HUES64 (cell line): ENCODE results near the gene PIGC.

Experiments
- H3K27ac ChIP-seq: 2 replicates; pipeline ENCODE4 v1.7.0; 2013; ENCODE audit warnings: low read depth, low read length, inconsistent platforms
- H3K27me3 ChIP-seq: 2 replicates; pipeline ENCODE4 v1.6.1; 2013; ENCODE audit warnings: mild to moderate bottlenecking, low read length; ENCODE audit not compliant: insufficient read depth
- H3K36me3 ChIP-seq: 2 replicates; pipeline ENCODE4 v1.6.1; 2013; ENCODE audit warnings: mild to moderate bottlenecking, low read length; ENCODE audit not compliant: insufficient read depth
- H3K4me1 ChIP-seq: 2 replicates; pipeline ENCODE4 v1.6.1; 2013; ENCODE audit warnings: mild to moderate bottlenecking, low read length, moderate library complexity; ENCODE audit not compliant: insufficient read depth
- H3K4me3 ChIP-seq: 2 replicates; pipeline ENCODE4 v1.5.1; 2013; ENCODE audit warnings: mild to moderate bottlenecking, low read length, moderate library complexity
- H3K9ac ChIP-seq: 2 replicates; pipeline ENCODE4 v1.6.1; 2013; ENCODE audit warnings: mild to moderate bottlenecking, low read depth, low read length
- H3K9me3 ChIP-seq: 2 replicates; pipeline ENCODE4 v1.6.1; 2013; ENCODE audit warnings: low read depth, low read length; ENCODE audit not compliant: insufficient read depth
- WGBS: fragments of 150-250, 120-280 bp; methylation state at CpG from one replicate; pipeline ENCODE4 v1.1.7; 2013; ENCODE audit warnings: missing lambda C conversion rate; 5-methylcytosine and 5-hydroxymethylcytosine counted together

PIGC gene

DNA sequence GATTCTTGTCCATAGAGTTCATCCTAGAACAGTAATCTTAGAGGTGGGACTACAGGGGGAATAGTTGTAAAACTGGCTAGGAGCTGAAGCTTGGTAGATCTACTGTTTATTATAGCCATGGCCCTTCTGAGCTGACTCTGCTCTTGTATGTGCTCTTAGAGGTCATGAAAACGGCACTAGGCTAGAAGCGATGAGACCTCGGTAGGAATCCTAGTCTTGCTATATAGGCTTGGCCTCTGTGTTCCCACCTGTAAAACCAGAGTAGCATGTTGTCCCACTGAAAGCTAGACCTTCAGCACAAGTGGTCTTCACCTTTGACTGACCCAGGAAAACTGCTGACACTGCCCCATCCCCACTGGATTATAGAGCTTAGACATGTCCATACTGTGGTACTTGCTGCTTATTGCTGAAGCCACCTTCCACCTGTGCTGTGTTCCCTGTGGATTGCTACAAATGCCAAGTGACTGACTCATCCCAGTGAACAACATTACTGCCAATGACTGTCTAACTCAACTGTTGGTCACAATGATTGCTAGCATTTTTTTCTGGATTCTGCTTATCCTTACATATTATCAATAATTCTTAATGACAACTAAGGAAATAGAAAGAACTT, 23.0 kb upstream of the PIGC start:
- H3K4me1 ChIP-seq, result peaks cover 2% of the 10 kb centered on the region; the same call in 1 of the 2 replicates
- H3K4me3 ChIP-seq, result no peak overlapping the region
- WGBS, result 97% methylated on average over 3 of the region's 3 CpGs
- no peaks in the 10 kb centered on the region for H3K27me3 ChIP-seq
- H3K36me3 ChIP-seq, result no peaks in the 10 kb centered on the region
- no peak overlapping the region for H3K9ac ChIP-seq
- no peak overlapping the region for H3K27ac ChIP-seq
- H3K9me3 ChIP-seq, result no peaks in the 10 kb centered on the region

DNA sequence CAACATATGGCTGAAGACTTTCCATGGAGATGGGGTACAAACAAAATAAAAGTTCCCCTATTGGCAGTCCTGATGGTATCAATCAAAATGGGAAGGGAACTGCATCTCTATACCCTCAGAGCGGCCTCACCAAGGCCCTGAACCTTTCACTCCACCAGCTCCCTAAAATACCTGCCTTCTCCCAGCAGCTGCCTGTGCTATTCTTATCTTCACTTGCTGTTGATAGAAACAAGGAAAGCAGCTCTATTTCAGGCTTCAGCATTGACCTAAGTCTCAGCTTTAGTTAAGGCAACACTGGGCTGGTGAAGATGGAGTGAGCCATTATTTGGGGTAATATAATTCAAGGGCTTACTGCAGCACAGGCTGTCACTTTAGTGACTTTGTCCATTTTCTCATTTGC, 21.7 kb upstream of the PIGC start:
- peaks cover 15% of the 10 kb centered on the region for H3K4me1 ChIP-seq
- WGBS, result 91% methylated on average over 1 of the region's 1 CpG
- no peak overlapping the region for H3K9ac ChIP-seq
- no peak overlapping the region for H3K27ac ChIP-seq
- no peaks in the 10 kb centered on the region for H3K27me3 ChIP-seq
- H3K36me3 ChIP-seq, result no peaks in the 10 kb centered on the region
- H3K9me3 ChIP-seq, result no peaks in the 10 kb centered on the region
- no peak overlapping the region for H3K4me3 ChIP-seq

DNA sequence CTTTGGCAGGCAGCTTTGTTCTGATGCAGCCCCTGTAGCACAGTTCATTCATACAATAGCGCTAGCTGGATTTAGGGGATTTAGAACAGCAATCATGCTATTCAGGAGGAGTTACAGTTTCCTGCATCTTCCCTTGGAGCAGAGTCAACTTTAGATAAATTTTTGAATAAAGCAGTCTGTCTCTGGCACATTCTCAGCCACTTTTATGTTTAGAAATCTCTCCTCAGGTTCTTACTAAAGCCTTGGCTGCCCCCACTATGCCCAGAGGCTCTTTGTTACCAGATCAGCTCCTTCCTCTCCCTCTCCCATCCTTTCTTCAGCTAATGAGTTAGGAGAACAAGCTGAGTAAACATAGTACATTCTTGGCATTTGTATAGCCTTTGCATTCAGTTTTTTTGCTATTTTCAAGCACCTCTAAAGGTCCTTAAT, 17.0 kb upstream of the PIGC start:
- Histone ChIP-seq H3K9ac (no peak overlapping the region), H3K4me1 (peaks cover 19% of the 10 kb centered on the region), H3K27me3 (no peaks in the 10 kb centered on the region), H3K4me3 (no peak overlapping the region), H3K36me3 (no peaks in the 10 kb centered on the region), H3K27ac (no peak overlapping the region), H3K9me3 (no peaks in the 10 kb centered on the region)
- WGBS, result 100% methylated on average over 1 of the region's 1 CpG

DNA sequence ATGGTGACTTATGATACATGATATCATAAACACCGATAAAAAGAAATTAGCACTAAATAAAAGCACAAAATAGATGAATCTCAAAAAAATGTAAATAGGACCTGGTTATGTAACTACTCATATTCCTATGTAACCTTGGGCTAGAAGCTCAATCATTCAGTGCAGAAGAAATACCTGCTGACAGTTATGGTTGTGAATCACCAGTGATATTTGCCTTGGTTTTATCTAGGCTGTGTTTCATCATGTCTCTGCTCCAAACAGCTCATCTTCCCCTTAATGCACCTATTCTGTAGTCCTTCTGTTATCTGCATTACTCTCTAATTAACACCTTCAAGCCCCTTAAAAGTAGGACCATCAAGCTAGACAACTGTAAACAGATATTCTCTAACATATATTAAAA, 16.3 kb upstream of the PIGC start:
- H3K27me3 ChIP-seq, result no peaks in the 10 kb centered on the region
- H3K9ac ChIP-seq, result no peak overlapping the region
- H3K4me3 ChIP-seq, result no peak overlapping the region
- H3K9me3 ChIP-seq, result no peaks in the 10 kb centered on the region
- no CpG with 5 or more reads among the region's 1 CpG for WGBS
- H3K36me3 ChIP-seq, result no peaks in the 10 kb centered on the region
- no peak overlapping the region for H3K27ac ChIP-seq
- peaks cover 19% of the 10 kb centered on the region for H3K4me1 ChIP-seq

DNA sequence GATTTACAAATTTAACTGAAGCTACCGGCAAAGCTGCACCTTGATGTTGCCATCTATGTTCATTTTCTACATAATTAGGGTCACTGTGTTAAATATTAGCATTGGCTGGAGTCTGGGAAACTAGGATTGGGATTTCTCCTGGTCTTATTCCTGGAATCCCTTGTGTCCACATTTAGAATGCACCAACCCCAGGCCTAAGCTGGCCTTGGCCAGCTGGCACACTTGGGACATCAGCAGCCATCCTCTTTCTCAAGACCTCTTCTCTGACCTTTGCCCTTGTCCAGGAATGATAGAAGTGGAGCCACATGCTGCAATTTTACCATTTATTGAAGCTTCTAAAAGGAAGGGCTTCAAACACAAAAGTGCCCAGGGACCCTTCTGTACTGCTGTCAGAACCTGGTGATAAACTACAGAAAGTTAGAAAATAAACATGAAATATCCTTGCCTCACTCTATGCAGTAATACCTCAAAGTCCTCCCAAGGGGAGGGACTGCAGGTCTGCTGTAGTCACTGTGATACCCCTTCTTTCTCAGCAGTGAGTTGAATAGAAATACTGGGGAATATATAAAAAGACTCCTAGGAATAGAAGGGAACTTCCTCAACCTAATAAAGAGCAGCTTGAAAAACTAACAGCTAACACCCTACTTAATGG, 13.7 kb upstream of the PIGC start:
- no peaks in the 10 kb centered on the region for H3K27me3 ChIP-seq
- H3K9me3 ChIP-seq, result no peaks in the 10 kb centered on the region
- peaks cover 19% of the 10 kb centered on the region for H3K4me1 ChIP-seq
- H3K9ac ChIP-seq, result no peak overlapping the region
- no peaks in the 10 kb centered on the region for H3K36me3 ChIP-seq
- WGBS, result 100% methylated on average over 1 of the region's 1 CpG
- H3K4me3 ChIP-seq, result no peak overlapping the region
- H3K27ac ChIP-seq, result no peak overlapping the region

DNA sequence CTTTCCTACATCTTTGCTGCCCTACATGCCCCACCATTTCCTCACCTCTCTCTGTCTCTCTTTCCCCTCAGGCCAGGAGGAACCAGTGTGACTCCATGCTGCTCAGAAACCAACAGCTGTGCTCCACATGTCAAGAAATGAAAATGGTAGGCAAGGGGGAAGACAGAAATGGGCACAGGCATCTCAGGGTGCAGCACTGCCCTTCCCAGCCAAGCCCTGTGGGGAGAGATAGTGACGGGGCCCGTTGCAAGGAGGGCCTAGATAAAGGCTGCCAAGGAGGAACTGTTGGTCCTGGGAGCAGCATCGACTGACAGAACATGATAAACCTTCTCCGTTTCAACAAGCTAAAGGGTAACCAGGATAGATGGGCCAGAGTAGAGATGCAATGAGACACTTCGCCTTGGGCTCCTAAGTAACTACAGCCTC, 12.5 kb upstream of the PIGC start:
- H3K9me3 ChIP-seq, result no peaks in the 10 kb centered on the region
- H3K4me1 ChIP-seq, result peaks cover 12% of the 10 kb centered on the region
- no peak overlapping the region for H3K4me3 ChIP-seq
- no peak overlapping the region for H3K9ac ChIP-seq
- no peaks in the 10 kb centered on the region for H3K36me3 ChIP-seq
- H3K27me3 ChIP-seq, result no peaks in the 10 kb centered on the region
- WGBS, result 94% methylated on average over 5 of the region's 5 CpGs
- no peak overlapping the region for H3K27ac ChIP-seq

DNA sequence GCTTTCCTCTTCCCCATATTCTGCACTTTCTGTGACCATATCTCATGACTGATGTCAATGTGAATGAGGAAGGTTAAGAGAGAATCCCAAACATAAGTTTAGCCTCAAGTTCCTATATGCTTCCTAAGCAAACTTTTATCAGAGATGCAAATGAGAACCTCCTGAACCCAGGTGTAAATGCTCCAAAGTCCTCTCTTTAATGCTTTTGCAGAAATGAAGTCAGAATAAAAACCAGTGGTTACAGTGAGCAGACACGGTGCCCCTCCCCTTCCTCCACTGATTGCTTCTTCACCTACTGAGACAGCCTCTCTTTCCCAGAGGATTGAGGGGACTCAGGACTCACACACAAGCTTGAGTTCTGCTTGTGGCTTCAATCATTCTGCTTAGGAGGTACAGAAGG, 11.6 kb upstream of the PIGC start:
- H3K4me3 ChIP-seq, result no peak overlapping the region
- H3K4me1 ChIP-seq, result peaks cover 3% of the 10 kb centered on the region
- H3K27me3 ChIP-seq, result no peaks in the 10 kb centered on the region
- H3K9ac ChIP-seq, result no peak overlapping the region
- no peaks in the 10 kb centered on the region for H3K9me3 ChIP-seq
- no peak overlapping the region for H3K27ac ChIP-seq
- WGBS, result 87% methylated on average over 1 of the region's 1 CpG
- H3K36me3 ChIP-seq, result no peaks in the 10 kb centered on the region

DNA sequence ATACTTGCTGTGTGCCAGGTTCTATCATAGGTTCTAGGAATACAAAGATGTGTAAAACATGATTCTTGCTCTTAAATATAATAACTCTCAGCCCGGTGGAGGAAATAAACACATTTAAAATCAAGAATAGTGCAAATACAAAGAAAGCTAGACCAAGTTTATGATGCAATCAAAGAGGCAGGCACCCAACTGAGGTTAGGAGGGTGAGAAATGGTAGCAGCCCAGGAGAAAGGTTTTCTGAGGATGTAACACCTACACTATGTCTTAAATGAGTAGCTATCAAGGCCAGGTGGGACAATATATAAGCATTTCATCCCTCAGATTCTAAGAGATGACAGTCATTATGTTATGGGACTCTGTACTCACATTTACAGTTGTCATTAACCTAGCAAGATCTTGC, 9.7 kb upstream of the PIGC start:
- WGBS, result no CpG with 5 or more reads among the region's 1 CpG
- peaks cover 3% of the 10 kb centered on the region; the same call in 1 of the 2 replicates for H3K4me1 ChIP-seq
- H3K27me3 ChIP-seq, result no peaks in the 10 kb centered on the region
- H3K36me3 ChIP-seq, result no peaks in the 10 kb centered on the region
- no peak overlapping the region for H3K9ac ChIP-seq
- H3K27ac ChIP-seq, result no peak overlapping the region
- no peak overlapping the region for H3K4me3 ChIP-seq
- H3K9me3 ChIP-seq, result no peaks in the 10 kb centered on the region

DNA sequence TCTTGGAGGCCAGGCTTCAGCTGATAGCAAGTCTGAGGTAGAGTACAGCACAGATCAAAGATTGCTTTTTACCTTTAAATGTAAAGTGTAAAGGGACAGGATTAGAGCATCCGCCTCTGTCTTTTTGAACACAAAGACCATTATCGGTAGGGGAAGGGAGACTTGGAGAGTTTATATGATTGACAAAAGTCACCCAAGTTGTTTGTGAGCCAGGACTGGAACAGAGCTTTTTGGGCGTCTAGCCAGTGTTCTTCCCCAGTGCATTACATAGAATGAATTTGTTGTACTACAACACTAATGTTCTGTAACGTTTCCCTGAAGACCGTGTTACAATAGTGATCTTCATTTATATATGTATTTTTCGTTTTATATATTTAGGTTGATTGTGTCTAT, 9.3 kb upstream of the PIGC start:
- no peak overlapping the region for H3K27ac ChIP-seq
- H3K9ac ChIP-seq, result no peak overlapping the region
- peaks cover 3% of the 10 kb centered on the region; the same call in 1 of the 2 replicates for H3K4me1 ChIP-seq
- H3K27me3 ChIP-seq, result no peaks in the 10 kb centered on the region
- no peak overlapping the region for H3K4me3 ChIP-seq
- 95% methylated on average over 3 of the region's 6 CpGs for WGBS
- no peaks in the 10 kb centered on the region for H3K9me3 ChIP-seq
- no peaks in the 10 kb centered on the region for H3K36me3 ChIP-seq

DNA sequence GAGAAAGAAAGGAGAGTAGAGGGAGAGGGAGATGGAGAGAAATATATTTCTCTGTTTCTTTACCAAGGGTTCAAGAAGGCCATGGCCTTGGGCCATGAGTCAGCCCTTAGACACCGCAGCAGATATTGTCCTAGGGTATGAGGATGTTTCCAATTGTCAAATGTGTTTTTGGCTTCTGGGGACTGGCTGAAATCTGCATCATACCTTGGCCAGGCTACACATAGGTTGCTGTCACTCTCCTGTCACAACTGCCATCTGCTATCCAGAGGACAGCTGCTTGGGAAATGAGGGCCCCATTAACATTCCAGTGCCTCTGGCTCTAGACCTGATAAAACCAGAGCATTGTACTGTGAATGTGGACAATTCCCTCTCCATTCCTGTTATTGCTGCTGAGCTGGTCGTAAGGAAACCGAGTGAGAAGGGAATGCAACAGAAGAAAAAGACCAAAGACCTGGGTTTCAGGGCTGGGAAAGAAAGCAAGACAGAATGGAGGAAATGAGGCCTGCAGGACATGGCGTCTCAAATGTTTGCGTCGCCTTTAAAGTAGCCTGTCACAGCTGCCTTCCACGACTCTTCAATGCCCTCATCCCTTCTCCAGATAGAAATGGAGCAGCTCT, 8.8 kb upstream of the PIGC start:
- Histone ChIP-seq H3K9me3 (no peaks in the 10 kb centered on the region), H3K36me3 (no peaks in the 10 kb centered on the region), H3K9ac (no peak overlapping the region), H3K4me3 (no peak overlapping the region), H3K27me3 (no peaks in the 10 kb centered on the region), H3K4me1 (peaks cover 3% of the 10 kb centered on the region; the same call in 1 of the 2 replicates), H3K27ac (no peak overlapping the region)
- WGBS, result 83% methylated on average over 7 of the region's 7 CpGs

DNA sequence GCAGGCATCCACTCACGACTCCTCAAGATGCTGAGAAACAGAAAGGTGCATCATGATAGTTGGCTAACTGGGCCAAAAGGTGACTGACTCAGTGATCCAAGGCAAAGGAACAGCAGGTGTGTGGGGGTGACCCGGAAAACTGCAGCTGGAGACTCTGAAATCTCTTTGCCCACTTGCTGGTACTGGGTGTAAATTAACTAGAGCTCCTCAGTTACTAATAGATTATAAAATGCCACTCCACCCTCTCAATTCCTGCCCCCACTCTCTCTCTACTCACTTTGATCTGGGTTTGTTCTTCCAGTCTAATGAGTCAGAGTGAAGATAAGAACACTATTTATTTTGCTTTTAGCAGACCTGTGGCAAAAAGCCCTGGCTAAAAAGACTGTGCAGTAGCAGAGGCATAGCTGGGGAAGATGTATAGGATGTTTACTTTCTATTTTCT, 7.2 kb upstream of the PIGC start:
- H3K27me3 ChIP-seq, result no peaks in the 10 kb centered on the region
- H3K27ac ChIP-seq, result no peak overlapping the region
- no peaks in the 10 kb centered on the region for H3K9me3 ChIP-seq
- H3K36me3 ChIP-seq, result no peaks in the 10 kb centered on the region
- peaks cover 3% of the 10 kb centered on the region; the same call in 1 of the 2 replicates for H3K4me1 ChIP-seq
- no peak overlapping the region for H3K4me3 ChIP-seq
- H3K9ac ChIP-seq, result no peak overlapping the region
- WGBS, result 97% methylated on average over 2 of the region's 2 CpGs
